Inflammatory macrophage (primary cell): ENCODE data around the gene SMIM7.

Source experiments
- DNase-seq, 2 donors: peaks; one replicate each; pipeline ENCODE4 v3.0.0-alpha.2; 2020 to 2022

Gene SMIM7

DNA sequence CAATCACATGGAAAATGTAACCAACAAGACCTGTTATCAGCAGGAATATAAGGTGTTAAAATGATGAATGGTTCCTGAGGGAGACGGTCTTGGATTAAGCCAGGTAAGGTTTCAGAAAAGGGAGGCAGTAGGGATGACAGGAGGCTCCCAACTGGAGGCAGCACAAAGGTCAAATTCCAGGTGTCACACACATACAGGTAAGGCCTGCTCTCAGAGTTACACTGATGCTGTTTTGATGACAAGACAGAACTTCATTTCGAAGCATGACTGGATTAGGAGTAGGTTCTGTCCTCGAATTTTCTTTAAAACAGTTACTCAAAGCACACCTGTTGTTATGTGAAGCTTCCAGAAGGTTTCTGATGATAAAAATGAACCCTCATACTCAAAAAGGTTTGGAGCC lies 39.4 kb downstream of the SMIM7 start:
- no peak for DNase-seq

DNA sequence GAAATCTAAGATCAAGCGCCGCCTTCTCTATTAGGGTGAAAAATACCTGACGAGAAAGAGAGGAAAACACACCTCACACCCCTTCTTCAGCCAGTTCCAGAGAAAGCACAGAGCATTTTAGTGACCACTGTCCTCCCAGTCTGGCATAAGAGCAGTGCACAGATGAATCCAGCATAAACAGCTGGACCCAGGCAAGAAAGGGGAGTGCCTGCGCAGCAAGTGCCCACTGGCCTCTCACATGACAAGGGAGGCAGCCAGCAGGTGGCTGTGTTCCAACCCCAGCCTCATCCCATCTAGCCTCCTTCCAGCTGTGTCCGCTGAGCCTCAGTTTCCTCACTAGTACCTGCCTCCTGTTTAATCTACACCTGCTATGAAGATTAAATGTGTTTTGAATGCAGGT lies 39.9 kb downstream of the SMIM7 start:
- DNase-seq: no peak

DNA sequence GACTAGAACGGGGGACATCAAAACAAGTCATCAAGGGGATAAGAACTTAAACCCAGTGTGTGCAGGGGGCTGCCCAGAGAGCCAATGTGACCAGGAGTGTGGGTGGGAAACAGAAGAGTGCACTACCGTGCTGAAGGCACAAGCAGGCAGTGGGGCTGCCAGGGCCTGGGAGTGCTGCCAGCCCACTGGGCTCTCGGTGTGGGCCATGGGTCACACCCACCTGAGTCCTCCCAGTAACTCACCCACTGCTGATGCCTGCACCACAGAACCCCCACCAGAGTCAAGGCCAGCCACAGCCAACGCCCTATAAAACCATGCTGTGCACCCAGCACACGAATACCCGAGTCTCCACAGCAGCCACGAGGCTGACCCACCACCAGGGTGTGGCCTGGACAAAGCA lies 40.5 kb downstream of the SMIM7 start:
- no peak for DNase-seq

DNA sequence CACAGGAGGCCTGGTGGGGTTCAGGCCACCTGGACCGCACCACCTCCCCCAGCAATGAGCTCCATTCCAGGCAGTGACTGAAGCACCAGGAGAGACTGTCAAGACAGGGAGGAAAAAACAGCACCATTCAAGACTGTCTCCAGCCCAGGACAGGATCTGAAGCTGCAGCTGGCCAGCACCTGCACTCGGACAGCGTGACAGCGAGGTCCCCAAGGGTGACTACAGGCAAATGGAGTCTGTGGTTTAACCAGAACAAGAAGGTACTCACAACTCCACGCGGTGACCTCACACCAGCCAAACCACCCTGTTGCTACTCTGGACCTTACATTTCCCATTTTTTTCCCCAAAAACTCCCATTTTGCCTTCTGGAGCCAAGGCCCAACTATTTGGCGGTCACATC lies 41.7 kb downstream of the SMIM7 start:
- no peak for DNase-seq

DNA sequence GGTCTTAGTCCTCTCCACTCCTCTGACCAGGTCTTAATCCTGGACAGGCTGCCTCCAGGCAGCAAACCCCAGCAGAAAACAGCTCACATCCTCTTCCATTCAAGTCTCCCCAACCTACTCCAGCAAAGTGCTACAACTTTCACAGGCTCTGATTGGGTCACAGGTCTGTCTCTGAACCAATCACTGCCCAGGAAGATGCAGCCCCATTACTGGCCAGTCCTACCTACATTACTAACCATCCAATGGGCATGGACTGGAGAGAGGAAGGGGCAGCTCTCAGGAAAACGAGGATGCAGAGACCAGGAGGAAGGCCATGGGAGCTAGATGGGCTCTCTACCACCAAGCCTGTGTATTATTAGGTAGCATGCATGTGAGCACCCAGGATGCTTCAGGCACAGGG lies 44.1 kb downstream of the SMIM7 start:
- peak in 1 of 2 donors; percentile 8 for DNase-seq

DNA sequence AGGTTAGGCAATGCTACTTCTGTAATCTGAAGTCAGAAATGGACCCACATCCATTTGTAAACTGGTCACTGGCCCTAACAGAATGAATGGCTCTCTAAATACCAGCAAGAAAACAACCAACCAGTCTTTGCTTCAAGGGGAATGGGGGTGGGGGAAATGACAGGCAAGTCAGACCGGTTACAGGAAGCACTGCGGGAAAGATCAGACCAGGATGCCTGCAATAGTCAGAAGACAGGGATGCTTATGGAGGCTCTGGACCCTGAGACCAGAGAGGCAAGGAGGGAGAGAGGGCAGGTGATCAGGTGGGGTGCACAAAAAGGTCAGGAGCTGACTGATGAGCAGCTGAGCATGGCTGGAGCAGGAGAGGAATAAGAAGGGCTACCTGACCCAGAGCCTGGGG lies 45.0 kb downstream of the SMIM7 start:
- DNase-seq: no peak

DNA sequence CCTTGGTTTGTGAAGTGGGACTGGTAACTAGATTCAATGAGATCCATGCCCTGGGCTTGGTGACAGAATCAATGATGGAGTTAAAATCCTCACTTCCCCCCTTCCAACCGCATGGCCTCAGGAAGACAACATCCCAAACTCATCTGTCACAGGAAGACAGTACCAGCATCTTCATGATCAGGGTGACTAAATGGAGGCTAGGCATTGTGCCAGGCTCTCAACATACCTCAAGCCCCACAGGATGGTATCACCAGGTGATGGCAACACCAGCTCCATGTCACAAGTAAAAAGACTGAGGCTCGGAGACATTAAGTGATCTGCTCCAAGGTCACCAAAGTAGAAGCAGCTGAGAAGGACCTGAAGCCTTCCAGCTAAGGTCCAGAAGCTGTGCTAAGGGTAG lies 46.1 kb downstream of the SMIM7 start:
- no peak for DNase-seq

DNA sequence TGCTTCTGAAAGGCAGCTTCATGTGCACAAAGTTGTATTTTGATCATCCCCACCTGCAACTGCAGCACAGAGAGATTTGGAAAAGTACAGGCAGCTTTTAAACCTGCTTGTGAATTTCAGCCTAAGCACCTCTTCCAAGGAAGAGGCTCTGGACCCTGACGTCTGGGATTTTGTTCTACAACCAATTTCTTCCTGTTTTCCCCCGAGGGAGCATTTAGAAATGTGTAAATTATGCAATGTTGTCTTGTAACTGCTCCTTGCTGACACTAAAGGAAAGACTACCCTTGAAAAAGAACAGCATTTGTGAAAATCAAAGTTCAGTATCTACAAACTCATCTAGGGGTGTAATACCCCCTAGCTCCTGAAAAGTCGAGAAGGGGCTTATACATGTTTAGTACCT lies 47.3 kb downstream of the SMIM7 start:
- DNase-seq: peak; percentile 40 to 62

DNA sequence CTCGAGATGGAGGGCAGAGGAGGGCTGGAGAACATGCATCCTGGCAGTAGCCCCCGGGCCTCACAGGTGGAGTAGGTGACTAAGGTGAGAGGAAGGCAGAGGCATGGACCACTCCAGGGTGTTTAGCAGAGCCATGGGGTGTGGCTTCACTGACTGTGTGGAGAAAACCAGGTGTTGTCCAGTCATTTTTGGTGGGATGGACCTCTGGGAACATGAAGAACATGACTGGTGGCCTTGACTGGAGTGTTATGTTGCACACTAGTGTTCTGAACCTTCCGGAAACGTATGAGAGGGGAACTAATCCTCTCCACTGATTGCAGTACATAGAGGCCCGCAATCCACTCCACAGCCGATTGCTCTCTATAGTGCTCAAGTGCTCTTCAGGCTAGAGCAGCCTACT lies 48.8 kb downstream of the SMIM7 start:
- DNase-seq: no peak

DNA sequence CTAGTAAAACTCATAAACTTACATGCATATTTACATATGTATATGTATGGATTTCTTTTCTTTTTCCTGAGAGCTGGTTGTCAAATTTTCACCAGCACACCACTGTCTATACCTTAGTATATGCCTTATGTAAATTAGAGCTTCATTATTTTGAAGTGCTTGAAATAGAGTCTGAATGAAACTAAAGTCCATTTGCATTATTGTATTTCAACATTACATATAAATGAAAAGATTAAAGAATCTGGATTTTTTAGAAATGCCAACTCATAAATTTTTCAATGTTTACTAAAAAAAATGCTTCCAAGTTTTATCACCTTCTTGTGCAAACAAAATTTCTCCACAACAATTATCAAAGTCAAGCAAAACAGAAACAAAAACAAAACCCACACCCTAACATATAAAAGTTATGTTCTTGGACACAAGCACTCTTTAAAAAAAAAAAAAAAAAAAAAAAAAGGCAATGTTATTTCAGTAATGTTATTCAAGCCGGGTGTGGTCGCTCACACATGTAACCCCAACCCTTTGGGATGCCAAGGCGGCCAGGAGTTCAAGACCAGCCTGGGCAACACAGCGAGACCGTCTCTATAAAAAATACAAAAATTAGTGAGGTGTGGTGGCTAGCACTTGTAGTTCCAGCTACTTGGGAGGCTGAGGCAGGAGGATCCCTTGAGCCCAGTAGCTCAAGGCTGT lies 50.3 kb downstream of the SMIM7 start:
- no peak for DNase-seq

DNA sequence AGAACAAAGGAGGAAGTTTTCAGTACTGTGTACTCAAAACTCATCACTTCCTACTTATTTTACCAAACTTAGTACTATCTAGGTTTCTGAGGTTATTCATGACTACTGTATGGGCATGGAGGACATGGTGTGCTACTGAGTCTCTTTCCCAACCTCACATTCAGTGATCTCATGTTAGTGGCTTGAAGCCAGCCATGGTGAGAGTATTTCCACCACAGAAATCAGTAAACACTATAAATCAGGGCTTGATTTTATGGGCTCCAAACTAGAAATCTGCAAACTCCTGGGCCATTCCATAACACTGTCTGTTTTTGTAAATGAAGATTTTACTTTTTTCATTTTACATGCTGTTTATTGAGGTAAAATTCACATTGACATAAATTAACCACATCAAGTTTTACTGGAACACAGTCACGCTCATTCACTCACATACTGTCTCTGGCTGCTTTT lies 51.6 kb downstream of the SMIM7 start:
- DNase-seq: peak; percentile 70 to 80

DNA sequence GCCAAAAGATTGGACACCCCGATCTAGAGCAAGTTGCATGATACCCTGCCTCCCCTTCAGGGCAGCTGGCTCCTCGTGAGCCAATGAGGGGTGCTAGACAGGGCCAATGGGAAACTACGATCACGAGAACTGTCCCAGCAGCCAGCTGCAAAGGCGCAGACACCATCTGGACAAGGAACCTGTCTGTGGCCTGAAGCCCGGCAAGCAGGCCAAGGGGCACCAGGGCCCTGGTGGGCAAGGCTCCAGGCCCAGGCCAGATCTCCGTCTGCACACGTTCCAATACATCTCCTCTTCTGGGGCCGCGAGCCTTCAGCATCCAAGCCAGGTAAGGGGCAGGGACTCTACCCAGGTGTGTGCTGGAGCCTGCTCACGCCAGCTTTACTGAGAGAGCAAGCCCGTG lies 52.1 kb downstream of the SMIM7 start:
- no peak for DNase-seq

DNA sequence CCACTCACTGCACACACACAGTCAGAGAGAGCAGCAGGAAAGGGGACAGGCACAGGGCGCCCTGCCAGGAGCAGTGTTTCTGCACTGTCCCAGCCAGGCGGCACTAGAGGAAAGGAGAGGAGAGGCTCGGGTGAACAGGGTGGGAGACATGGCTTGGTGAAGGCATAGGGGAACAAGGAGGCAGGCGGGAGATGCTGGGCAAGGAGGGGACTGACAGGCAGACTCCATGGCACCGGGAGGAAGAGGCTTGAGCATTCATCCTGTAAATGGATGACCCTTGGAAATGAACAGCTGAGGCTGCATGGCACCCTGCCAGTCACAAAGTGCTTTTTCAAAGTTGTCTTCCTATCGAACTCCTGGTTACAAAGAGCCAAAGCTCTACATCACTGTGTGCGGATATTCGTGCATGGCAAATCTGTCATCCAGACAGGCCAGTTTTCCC lies 54.4 kb downstream of the SMIM7 start:
- DNase-seq: no peak

DNA sequence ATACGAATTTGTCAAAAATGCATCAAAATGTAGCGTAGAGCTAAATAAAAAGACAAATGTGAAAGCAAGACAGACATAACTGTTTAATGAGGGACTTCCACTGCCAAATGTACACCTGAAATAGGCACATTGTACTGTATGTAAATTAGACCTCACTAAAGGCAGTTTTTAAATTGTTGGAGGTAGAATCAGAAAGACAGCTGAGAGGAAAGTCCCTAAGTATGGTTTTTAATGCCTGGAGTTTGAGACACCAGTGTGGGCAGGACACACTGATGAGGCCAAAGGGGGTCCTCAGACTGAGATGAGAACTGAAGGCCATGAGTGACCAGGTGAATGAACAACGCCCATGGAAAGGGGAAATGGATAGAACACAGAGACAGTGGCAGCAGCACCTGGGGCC lies 54.8 kb downstream of the SMIM7 start:
- no peak for DNase-seq

DNA sequence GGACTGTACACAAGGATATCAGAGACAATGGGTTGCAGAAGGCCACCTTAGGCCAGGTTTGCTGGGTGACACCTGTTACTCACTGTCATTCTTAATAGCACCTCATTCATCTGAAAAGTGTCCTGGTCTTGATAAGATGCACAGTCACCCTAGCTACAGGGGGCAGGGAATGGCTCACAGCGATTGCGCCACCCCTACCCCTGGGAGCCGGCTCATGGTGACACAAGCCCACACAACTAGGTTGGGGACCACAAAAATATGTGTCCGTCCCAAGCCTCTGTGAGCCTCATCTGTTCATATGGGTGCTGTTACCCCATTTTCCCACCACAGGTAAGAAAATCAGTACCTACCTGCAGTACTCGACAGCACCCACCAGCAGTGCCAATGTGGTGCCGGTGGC lies 55.3 kb downstream of the SMIM7 start:
- no peak for DNase-seq

DNA sequence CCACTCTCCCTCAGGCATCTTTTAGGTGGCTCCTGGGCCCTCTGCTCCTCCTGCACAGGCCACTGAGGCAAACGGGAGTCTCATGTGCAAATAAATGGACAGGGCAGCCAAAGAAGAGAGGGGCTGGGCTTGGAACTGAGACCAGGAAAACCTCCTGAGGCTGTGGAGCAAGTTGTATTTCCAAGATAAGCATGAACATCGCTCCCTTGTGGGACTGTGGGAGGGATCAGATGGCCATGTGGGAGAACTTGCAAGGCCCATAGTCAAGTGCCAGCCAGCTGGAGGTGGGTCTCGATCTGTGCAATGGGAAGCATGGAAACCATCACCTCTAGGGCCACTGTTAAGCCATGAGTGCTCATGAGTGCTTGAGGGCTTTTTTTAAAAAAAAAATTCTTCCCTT lies 56.9 kb downstream of the SMIM7 start:
- DNase-seq: no peak

DNA sequence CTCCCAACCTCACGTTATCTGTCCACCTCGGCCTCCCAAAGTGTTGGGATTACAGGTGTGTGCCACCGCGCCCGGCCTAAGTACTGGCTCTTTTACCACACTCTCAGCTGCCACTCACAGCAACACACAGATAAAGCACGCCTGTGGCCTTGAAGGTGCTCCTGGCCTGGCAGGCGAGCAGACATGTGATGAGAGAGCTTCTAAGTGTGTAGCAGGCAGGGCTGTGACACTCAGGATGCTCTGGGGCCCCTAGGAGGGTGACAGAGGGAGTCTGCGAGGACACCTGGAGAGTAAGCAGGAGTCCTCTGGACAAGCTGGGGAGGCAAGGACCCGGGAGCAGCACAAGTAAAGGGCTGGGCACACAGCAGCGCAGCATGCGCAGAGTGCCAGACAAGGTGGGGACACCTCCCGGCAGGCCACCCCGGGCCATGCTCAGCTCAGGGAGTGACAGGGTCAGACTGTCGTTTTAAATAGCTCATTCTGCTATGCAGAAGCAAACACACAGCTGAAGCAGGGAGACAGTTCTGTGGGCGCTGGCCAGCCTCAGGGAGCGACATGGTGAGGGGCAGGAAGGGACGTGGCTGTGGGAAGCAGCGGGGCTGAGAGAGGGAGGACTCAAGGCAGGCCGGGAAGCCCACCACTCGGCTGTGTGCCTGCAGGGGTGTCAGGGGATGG lies 58.4 kb downstream of the SMIM7 start:
- no peak for DNase-seq

DNA sequence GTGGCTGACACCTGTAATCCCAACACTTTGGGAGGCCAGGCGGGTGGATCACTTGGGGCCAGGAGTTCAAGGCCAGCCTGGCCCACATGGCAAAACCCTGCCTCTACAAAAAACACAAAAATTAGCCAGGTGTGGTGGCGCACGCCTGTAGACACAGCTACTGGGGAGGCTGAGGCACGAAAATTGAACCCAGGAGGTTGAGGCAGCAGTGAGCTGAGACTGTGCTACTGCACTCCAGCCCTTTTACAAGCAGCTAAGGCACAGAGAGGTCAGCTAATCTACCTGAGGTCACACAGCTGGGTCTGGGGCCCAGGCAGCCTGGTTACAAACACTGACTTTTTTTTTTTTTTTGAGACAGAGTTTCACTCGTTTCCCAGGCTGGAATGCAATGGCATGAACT lies 59.1 kb downstream of the SMIM7 start:
- DNase-seq: no peak

DNA sequence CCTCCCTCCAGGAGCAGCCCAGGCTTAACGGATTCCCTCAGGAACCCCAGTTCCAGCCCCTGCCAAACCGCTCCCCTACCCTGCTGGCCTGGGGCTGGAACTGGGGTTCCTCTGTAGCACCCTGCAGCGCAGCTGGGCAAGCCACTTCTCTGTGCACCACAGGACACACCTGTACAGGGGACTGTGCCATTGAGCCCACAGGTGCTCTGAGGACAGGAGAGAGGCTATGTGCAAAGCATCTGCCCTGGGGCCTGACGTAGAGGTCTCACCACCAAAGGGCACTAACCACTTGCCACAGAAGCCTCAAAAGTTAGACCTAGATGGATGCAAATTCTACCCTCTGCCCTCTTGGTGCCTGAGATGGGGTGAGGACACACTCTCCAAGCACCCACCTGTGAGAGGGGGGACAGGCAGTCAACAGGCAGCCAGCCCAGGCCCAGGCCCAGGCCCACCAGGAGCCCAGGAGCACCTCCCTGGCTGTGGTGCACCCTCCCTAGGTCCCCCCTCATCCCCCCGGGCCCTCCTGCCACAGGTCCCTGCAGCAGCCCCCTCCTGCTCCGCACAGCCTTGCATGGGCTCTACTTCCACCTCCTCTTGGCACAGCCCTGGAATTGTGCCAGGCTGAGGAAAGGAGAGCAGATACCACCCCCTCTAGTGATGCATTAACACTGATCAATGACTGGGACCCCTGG lies 60.1 kb downstream of the SMIM7 start:
- DNase-seq: no peak

DNA sequence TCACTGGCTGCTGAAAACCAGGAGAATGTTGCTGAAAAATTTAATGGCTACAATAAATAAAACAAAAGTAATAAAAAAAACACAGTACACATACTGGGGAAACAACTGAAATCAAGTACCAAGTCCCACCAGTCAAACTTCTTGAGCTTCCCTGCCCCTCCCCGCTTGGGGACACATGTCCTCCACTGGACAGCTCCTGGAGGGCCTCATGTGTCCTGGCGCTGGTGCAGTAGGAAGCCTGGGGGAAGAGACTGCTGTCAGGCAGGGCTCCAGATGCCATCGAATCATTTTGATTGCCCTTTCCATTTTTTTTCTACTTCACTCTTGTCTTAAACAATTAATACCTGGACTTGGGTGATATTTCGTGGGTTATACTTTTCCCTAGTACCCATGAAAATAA lies 61.1 kb downstream of the SMIM7 start:
- DNase-seq: no peak

DNA sequence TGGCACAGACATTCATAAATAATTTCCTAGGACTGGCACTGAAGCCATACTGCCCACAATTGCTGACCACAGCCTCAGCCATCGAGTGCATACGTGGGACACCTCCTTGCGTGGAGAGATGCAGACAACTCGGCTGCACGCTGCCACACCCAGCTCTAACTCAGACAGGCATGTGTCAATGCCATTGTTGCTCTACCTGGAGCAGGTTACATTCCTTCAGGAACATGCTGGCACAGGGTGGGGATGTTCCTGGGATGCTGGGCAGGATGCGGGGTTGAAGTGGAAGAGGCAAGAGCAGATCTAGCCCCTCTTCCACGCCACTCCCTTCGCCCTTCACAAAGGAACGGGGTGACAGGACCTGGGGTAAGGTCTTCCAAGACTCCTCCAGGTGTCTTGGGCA lies 63.5 kb downstream of the SMIM7 start:
- DNase-seq: no peak
